GM19397 (cell line): ENCODE results near the gene SMYD3.
"Not testable (repeated sequence)": the region's sequence is repeated elsewhere in the genome, so short reads cannot be mapped to it uniquely, and the experiment has no call there.

Experiments
- ATAC-seq: cut with Tn5 transposase; IDR thresholded peaks from one replicate; pipeline ENCODE4 v1.9.1; 2021; ENCODE audit warnings: mild to moderate bottlenecking, moderate library complexity; ENCODE audit not compliant: unreplicated experiment

SMYD3 gene

DNA sequence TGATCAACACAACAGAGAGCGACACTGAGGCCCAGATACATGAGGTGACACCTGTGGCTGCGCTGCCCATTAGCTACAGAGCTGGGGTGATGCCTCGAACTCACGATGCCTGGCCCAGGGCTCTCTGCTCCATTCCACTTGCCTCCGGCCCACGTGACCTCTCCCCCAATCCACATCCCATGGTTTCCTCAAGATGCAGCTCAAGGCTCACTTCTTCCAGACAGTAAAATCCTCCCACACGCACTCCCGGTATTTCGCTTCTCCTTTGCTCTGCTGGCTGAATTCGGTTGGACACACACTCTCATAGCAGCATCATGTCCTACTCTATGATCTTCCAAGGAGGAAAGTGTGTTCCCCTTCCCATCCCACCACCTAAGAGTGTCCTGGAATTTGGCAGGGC is 679.8 kb downstream of the SMYD3 start:
- no peak for ATAC-seq

DNA sequence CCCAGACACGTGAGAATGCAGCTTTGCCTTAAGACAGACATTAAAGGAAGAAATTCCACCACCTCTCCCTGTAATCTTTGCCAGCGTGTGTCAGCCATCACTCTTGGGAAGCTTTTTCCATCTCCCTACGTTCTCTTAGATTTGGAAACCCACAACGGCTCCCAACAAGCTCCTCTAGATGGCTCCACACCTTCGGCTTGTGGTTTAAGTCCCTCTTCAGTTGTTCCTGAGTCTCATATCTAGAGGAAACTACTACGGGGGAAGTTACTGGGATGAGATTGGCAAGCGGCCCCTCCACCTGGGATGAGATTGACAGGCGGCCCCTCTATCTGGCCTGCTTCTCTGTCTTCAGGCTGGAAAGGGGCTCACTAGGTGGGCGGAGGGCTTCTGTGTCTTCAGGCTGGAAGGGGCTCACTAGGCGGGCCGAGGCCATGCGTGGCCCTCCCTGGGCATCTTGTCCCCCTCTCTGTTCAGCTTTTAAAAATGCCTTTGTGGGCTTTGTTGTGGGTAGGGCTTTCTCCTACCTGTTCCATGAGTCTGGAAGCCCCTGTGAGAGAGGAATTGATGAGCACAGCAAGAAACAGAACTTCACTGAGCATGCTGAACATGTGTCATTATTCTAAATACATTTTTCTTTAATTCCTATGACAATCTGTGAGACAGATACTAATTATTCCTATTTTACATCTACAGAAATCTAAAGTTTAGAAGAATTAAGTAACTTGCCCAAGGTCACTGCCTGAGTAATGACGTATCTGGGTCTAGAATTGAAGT is 681.8 kb downstream of the SMYD3 start:
- no peak for ATAC-seq

DNA sequence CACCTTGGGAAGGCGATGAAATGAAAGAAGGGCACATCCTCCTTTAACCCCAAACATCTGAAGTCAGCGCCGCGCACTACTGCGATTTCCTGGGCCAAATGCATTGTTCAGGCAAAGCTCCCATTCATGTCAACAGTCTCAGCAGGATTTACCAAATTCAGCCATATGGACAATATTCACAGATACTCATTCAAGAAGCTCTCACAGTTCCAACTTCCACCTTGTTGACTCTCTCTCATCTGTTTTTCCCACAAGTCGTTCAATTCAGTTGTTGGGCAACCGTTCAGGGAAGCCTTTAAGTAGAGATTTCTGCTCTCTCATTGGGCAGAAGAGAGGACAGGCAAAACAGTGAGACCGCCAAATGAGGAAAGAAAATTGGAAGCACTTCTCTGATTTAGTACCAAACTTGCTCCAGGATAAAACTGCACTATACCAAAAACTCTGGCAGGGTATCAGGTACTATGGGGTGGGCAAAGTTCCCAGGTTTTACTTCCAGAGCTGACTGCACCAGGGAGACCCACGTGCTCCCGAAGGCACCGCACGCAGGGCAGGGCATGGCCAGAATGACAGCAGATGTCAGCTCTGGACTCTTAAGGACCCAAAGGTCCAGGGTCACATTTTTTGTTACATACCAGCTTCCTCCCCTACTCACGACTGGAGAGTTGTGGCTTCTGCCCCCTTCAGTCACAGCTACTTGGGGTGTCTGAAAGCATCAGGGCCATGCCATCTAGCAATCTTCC is 683.5 kb downstream of the SMYD3 start:
- ATAC-seq = no peak

DNA sequence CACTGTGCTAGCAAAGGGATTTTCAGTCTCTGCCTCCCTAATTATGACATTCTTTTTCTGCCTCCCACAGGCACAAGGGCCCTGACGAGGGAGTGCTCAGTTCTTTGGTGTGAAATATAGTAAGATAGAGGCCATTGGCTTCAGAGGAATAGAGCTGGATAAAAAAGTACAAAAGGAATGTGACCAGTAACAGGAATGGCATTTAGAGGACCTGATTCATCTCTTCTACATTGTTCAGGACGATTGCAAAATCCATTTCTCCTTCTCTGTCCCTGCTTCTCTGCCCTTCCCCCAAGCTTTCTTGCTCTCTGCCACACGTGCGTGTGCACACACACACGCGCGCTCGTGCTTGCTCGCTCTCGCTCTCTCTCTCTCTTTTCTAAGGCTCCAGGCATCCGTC is 684.1 kb downstream of the SMYD3 start:
- no peak for ATAC-seq

DNA sequence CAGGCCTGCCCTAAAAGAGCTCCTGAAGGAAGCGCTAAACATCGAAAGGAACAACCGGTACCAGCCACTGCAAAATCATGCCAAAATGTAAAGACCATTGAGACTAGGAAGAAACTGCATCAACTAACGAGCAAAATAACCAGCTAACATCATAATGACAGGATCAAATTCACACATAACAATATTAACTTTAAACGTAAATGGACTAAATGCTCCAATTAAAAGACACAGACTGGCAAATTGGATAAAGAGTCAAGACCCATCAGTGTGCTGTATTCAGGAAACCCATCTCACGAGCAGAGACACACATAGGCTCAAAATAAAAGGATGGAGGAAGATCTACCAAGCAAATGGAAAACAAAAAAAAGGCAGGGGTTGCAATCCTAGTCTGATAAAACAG is 688.7 kb downstream of the SMYD3 start:
- ATAC-seq = not testable (repeated sequence)

DNA sequence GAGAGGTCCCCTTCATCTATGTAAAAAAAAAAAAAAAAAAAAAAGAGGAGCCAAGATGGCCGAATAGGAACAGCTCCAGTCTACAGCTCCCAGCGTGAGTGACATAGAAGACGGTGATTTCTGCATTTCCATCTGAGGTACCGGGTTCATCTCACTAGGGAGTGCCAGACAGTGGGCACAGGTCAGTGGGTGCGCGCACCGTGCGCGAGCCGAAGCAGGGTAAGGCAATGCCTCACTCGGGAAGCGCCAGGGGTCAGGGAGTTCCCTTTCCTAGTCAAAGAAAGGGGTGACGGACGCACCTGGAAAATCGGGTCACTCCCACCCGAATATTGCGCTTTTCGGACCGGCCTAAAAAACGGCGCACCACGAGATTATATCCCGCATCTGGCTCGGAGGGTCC is 690.6 kb downstream of the SMYD3 start:
- not testable (repeated sequence) for ATAC-seq

DNA sequence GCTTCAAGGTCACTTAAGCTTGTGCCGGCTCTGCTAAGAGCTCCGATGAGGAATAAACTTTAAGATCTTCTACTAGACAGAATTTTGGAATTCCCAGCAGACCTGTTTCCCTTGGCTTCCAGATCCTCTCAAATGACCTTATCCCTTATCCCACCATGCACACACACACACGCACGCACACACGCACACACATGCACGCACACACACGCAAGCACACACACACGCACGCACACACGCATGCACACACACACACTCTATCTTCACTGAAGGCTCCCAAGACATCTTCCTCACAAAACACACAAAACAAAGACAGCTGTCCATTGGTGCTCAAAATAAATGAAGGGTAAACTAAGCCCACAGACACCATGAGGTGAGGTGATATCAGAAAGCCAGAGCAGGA is 692.4 kb downstream of the SMYD3 start:
- ATAC-seq = no peak

DNA sequence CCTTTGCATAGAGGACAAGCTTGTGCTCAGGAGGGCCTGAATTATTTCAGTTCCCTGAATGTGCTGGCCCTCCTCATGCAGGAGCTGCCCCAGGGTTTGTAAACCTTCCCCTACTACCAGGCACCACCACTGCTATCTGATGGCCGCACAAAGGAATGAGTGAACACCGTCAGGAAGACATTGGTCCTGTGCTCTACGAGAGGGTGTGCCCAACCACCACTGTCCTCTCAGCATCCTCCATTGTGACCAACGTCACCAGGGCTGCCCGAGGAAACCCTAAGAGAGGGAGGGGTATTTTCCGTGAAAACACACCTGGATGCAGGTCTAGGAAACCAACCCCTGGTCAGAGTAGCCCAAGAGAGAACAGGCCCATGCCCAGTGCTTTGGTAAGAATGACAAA is 694.8 kb downstream of the SMYD3 start:
- ATAC-seq = no peak

DNA sequence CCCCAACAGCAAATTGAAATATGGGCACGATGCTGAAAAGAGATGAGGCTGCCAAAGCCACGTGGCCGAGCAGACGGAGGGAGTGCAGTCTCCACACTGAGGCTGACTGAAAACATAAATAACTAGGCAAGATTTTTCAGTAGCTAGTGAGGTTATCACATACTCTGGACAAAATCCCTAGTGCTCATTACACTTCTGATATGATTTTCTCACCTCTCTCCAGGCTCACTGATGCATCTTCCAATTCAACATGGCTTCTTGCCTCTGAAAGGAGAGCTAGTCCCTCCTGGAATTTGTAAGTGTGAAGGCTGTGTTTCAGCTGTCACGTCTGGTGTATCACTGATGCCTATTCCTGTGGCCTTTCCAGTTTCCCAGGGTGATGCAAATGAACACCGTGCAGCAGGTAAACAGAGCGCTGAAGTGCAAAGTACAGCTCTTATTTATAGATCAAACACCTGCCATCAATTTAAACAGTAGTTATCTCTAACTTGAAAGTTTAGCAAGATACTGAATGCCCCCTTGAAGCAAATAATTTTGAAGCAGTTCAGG is 696.2 kb downstream of the SMYD3 start:
- ATAC-seq = peak; percentile 39

DNA sequence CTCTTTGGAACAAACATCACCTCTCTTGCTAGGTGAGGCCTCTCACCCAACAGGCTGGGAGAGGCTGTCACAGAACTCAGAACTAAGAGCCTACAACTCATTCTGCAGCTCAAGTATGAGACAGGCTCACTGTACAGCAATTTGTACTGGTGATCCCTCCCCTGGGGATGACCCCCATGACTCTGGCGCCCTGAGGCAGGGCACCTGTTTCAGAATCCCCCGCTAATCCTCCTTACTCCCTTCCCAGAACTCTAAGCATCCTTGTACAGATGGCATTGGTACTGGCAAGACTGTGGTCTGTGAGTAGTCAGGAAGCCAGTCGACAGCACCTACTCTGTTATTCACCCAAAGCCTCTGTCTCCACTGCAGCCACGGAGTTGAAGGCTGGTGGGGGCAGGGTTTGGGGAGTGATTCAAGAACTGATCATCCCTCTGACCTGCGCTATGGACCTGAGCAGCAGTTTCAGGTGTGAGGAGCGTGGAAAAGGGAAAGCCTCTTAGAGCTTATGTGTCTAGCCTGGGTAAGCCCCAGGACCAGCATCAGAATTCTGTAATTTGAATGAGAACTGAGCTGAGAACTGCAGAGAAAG is 696.8 kb downstream of the SMYD3 start:
- peak; percentile 2 for ATAC-seq

DNA sequence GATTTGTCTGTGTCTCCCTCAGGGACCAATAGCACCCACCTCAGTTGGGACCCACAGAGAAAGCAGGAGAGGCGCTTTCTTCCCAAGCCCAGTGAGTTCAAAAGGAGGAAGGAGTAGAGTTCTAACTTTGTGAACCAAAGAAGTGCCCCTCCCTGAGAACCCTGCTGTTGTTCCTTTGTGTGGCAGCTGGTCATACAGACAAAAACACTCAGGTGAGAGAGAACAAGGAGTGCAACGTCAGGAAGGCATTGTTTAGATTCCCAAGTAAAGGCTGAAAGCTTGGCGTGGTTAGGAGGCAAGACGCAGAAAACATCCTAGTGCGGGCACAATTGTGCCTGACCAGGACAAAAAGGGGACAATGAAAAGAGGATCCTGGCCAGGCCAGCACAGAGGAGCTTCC is 697.7 kb downstream of the SMYD3 start:
- no peak for ATAC-seq

DNA sequence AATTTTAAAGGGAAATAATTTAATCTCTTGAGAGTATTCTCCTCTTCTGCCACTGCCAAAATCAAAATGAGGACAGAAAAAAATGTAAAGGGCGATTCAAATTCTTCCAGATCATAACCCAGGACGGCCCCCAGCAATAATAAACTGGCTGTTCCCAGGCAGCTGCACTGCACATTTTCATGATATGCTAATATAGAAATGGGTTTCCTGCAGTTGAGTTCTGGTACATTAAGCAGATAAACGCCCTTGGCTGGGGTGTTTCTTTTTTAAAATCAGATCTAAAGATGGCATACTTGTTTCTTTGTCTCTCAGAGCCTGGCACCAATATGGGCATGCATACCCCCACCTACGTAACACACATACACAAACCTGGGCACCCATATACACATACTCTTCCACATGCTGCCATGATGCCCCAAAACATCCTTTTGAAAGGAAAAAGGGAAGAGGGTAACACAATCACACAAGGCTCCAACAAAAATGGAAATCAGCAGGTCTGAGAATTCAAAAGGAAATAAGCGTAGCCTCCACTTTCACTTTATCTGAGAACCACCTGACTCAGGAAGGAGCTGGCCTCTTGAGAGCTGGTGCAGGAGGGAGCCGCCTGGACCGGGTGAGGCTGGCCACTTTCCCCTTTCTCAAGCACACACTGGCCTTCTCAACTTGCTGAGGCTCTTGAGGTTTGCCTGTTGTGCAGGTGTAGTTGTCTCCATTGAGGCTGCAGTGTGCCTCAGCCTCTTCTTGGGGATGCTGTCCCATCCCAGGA is 698.9 kb downstream of the SMYD3 start:
- ATAC-seq = peak; percentile 30

DNA sequence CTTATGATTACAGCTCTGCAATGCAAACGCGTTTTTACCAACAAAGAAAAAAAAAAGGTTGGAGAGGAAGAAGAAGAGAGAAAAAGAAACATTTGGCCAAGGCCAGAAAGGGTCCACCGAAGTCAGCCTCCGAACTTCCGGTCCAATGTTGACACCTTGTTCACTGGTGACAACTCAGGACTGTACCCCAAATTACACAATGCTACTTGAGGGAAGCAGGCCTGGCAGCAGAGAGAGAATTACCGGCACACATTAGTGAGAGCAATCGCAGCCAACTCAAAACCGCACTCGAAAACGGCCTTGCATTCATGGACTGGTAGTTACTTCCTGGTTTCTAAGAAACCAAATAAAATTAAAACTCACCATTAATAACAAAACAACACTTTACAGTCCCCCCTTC is 699.8 kb downstream of the SMYD3 start:
- peak; percentile 53 for ATAC-seq

DNA sequence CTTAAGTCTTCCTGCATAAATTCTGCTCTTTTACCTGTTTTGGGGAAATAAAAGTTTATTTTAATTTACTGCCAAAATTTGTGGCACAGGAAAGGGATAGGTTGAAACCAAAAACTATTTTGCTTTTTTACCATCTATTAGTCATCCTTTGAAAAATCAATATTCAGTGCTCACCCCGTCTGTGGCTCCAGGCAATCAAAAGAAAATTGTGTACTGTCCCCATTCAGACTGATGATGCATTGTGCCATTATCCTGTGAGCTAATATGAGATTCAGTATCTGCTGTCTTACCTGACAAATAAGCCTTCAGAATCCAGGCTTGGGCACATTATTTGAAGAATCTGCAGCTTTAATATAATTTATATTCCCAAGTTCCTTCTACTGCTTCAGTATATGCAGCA is 701.5 kb downstream of the SMYD3 start:
- no peak for ATAC-seq

DNA sequence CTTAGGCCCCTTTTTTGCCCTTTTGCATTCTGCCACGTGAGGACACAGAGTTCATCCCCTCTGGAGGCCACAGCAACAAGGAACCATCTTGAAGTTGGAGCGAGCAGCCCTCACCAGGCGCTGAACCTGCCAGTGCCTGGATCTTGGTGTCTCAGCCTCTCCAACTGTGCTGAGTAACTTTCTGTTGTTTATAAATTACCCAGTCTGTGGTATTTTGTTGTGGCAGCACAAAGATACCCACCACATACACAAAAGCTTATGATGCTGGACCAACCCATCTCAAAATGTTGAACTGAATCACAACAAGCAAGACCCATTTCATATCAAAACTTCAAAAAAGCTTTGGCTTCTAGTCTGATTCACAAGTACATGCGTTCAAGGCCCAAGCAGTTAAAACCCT is 702.4 kb downstream of the SMYD3 start:
- ATAC-seq = no peak

DNA sequence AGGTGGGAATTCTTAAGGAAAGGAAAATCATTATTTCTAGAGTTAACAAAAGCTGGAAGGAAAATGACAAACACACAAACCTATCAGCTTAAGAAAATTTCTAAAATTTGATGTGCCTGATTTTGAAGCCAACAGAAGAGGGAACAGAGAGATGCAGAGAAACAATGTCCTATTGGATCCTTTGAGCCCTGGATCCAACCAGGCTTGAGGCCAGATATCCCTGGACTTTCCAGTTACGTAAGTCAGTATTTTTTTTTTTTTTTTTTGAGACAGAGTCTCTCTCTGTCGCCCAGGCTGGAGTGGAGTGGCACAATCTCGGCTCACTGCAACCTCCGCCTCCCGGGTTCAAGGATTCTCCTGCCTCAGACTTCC is 703.4 kb downstream of the SMYD3 start:
- ATAC-seq = no peak

DNA sequence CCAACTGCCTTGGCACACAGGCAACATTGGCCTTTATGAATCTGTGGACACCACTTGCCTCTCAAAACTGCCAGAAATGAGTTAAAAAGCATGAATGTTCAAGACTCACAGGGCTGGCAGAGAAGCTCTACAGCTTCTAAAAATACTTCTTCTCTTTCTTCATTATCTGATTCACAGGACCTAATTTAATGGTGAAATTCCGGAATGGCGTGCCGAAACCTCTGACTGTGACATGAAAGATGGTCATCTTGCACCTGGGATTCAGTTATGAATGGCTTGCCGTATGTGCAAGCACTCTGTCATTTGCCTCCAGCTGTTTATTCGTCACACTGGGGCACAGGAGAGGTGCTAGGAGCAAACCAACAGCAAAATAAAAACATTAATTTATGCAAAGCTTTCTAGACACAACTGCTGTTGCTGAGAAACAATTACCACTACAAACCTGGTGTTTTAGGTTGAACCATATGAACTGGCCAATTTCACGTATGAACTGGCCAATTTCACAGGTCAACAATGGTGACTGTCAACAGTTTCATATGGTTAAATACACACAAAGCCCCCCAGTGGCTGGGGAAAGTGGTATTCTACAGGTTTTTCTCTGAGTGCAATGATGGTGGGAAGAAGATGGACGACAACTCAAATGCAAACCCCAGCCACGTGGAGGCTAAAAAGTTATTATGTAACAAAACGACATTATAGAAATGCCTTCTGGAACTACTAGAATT is 704.0 kb downstream of the SMYD3 start:
- no peak for ATAC-seq

DNA sequence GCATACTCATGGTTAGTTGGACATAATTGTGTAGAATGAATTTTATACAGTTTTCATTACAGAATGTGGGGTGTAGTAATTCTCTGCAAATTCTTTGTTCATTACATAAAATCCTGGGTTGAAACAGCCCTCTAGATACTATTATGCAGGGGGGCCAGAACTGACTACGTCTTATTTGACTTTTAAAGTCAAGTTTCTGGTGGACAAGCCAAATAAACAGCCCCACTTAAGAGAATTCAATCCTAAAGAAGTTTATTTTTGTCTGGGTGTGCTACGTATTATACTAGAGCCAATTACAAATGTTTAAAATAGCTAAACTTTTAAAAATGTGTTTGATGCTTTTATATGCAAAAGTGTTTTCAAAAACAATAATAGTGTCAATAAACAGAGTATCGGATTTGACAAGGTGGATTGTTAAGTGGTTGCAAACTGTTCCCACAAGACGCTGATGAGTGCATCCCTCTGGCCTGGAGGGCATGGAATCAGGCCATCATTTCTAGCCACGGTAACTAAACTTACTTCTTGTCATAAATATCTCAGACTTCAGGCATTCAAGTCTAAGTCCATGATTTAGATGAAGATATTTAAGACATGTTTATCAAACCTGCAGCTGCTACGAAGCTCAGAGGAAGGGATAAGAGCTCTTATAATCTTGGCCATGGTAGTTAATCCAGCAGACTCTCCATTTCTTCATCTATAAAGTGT is 706.0 kb downstream of the SMYD3 start:
- ATAC-seq = no peak

DNA sequence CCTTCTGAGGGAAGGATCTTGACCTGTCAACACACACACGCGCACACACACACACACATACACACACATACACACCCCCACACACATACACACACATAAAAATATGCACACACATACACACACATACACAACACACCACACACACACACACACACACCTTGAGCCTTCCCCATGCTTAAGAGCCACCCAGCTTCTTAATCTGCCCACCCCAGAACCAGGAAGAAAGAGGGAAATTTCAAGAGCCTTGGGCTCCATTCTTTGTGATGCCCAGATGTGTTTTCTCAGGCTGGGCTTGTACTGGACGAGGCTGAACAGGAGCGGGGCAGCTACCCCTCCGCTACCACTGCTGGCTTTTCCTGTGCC is 708.7 kb downstream of the SMYD3 start:
- ATAC-seq = no peak
